DND-41 (cell line): Measurements from ENCODE around the gene IFT27.

ENCODE experiments used
- EZH2 ChIP-seq: IDR thresholded peaks from 3 replicates; pipeline ENCODE4 v1.6.1; 2012; ENCODE audit warnings: borderline replicate concordance, low read depth, mild to moderate bottlenecking, moderate library complexity, low read length, inconsistent platforms; ENCODE audit not compliant: severe bottlenecking
- TF ChIP-seq, protein P1 (sequence below): IDR thresholded peaks from 2 replicates; pipeline ENCODE4 v1.5.1; 2012; ENCODE audit warnings: borderline replicate concordance, low read length, moderate library complexity, mild to moderate bottlenecking; ENCODE audit not compliant: poor library complexity, severe bottlenecking; ENCODE audit errors: extremely low read depth

- TF ChIP-seq, protein P1, sequence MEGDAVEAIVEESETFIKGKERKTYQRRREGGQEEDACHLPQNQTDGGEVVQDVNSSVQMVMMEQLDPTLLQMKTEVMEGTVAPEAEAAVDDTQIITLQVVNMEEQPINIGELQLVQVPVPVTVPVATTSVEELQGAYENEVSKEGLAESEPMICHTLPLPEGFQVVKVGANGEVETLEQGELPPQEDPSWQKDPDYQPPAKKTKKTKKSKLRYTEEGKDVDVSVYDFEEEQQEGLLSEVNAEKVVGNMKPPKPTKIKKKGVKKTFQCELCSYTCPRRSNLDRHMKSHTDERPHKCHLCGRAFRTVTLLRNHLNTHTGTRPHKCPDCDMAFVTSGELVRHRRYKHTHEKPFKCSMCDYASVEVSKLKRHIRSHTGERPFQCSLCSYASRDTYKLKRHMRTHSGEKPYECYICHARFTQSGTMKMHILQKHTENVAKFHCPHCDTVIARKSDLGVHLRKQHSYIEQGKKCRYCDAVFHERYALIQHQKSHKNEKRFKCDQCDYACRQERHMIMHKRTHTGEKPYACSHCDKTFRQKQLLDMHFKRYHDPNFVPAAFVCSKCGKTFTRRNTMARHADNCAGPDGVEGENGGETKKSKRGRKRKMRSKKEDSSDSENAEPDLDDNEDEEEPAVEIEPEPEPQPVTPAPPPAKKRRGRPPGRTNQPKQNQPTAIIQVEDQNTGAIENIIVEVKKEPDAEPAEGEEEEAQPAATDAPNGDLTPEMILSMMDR: no peak
- TF ChIP-seq EZH2: no peak
These were observed 15.1 kb downstream of the IFT27 start for GRCh38 chr22:36760786-36761185.
